ENCODE results near the gene FGB.

The FGB gene

GRCh38 chr4:154597798-154598774, 35.3 kb downstream of the FGB start:
- DNase-seq, result no peak

- DNase-seq, result no peak
Measured at GRCh38 chr4:154602404-154603020, 39.7 kb downstream of the FGB start.

GRCh38 chr4:154603033-154603943, 40.5 kb downstream of the FGB start:
- DNase-seq, result no peak

- no peak for DNase-seq
Measured at GRCh38 chr4:154604696-154605200, 41.9 kb downstream of the FGB start.

DNA sequence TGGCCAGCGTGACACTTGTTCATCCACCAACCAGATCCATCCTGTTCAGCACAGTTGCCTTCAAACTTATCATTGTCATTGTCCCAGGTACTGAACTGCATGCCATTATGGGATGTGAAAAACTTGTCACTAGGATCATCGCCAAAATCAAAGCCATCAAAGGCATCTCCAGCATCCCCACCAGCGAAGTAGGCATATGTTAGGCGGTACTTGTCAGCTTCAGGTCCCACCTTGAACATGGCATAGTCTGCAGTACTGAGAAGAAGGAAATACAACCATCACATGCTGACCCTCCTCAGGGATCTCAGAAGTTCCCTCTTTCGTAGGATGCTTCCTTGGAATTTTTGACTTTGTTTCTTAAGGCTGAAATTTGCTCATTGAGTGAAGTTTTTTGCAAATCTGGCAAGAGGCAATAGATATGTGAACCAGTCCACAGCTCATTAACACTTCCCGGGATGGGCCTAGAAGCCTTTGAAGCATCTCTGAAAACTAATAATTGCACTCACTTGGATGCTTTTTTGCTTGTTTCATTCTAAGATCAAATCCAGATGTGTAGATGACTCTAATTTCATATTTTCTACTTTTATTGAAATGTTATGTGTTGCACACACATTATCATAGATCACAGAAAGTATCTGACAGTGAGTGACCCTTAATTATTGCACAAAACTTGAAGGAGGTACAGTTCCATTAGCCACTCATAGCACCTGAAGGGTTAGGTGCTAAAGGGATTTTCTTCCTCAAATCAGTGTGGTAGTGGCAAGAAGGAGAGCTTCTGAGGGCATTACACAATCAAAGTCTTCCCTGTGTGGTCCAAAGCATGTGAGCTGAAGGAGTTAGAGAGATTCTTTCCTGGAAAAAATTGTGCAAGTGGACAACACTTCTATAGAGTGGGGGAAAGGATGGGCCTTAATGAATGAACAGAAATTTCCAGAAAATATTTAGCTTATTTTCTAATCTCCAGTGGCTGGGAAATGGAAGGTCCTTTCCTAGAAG, 44.2 kb downstream of the FGB start:
- DNase-seq, result no peak

DNA sequence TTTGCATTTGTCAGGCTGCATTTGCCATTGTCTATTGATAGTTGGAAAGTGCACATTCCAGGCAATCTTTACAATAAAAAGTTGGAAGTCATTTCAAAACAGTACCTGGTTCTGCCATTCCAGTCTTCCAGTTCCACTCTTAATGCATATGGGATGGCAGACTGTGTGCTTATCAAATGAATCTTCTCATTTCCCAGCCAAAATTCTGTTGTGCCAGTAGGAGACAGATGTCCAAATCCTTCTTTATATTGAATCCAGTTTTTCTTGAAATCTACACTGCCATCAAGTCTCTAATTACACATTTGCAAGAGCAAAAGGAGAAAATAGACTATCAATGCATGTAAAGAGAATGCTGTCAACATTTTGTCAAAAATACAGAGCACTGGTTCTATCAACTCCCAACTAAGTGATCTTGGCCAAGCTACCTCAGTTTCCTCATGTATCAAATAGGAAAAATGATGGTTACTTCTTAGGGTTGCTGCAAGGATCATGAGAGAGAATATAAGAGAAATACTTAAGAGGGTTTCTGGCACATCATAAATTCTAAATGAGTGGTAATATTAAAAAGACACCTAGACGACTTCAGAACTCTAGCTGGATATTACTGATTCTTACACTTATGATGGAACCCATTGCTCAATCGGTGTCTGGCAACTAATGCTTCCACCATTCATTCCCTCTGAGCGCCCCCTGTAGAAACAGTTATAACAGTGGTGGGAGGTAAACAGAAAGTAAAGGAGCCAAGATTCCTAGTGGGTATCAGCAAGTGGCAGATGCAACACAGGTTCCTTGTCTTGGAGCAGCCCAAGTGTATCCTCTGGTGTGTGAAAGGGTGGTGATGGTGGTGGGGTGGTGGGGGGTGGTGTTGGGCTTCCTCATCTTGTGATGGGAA, 45.8 kb downstream of the FGB start:
- DNase-seq, result no peak

DNA sequence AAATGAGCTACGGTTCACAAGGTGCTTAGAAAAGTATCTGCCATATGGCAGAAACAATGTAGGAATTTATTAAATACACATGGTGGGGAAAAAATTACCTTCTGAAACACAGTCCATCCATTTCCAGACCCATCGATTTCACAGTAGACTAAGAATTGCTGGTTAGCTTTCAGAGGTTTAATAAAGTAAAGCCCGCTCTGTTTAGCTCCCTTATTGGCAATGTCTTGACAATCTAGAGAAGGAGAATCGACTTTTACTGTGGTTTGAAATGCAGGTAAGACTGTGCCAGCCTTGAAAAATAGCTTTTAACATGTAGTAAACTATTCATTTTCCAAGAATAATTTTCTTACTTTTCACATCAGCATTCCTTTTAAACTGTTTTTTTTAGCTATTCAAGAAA, 46.7 kb downstream of the FGB start:
- DNase-seq, result no peak

- DNase-seq, result no peak
Measured at GRCh38 chr4:154610582-154610981, 47.8 kb downstream of the FGB start.

DNA sequence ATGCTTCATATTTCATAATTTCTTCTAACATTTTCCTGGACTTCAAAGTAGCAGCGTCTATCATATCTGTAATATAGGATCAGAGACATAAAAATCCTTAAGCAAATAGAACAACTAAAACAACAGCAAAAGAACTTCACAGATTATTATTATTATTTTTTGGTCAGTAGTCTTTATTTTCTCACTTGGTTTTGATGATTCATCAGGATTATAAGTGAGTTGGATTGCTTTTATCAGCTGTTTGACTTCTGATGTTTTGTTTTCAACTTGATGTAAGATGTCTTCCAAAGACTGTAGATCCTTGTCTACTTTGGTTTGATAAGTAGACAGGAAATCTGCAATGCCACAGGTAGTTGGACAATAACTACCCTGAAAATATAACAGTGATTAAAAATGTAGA, 49.0 kb downstream of the FGB start:
- no peak for DNase-seq

- DNase-seq, result no peak
Measured at GRCh38 chr4:154612472-154613414, 49.9 kb downstream of the FGB start, which contains the start of gene FGG. FGG (minus strand) TSS chr4:154612656; CDS start chr4:154612609, 47 bp downstream.

DNA sequence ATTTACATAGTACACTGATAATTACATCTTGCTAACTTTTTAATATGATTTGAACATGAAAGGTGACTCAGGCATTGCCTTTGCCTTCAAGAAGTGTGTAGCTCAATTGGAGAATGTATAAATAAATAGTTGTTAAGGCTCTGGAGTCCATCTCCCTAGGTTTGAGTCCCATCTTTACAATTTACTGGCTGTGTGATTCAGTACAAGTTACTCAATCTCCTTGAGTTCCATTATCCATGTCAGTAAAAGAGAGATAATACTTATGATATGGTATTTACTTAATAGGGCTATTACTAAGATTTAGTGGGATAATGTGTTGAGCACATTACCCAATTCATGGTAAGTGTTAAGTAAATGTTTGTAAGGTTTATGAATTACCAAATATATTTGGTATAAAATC, 51.5 kb downstream of the FGB start:
- no peak for DNase-seq

- no peak for DNase-seq
Measured at GRCh38 chr4:154615211-154615610, 52.4 kb downstream of the FGB start.

- no peak for DNase-seq
Measured at GRCh38 chr4:154616287-154616686, 53.5 kb downstream of the FGB start.

DNA sequence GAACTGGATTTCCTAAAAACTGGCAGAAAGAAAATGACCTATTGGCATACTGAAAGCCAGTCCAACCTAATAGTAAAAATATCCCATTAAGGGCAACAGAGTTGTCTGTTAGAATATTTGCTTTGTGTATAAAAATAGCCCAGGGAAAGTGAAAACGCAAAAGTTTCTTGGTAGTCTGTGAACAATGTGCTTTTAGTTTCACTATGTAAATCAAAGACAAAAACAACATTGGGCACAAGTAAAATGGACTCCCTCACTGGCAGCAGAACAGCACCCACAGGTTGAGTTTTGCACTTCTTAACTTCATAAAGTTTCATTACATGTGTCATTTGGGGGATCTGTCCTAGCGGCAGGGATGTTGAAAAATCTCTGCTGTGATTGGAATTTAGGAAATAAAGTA, 53.9 kb downstream of the FGB start:
- DNase-seq, result no peak

DNA sequence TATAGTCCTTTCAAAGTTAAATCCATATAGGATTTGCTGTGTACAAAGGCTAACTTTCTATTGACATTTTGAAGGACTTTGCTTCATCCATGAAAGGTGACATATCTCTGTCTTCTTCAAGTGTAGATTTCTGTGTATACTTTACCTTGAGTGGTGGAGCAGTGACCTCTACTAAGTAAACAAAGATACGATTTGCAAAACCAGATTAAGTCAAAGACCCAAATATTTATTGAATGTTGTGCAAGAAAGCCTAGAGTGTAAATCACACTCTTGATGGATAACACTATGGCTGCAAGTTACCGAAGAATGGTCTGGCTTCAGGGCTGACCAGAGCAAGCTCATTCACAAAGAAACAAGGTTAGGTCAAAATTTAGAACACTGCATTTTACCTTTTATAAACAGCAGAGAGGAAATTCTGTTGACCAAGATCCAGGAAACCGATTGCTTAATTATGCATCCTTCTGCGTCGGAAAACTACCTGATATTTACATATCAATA, 55.1 kb downstream of the FGB start:
- no peak for DNase-seq

DNA sequence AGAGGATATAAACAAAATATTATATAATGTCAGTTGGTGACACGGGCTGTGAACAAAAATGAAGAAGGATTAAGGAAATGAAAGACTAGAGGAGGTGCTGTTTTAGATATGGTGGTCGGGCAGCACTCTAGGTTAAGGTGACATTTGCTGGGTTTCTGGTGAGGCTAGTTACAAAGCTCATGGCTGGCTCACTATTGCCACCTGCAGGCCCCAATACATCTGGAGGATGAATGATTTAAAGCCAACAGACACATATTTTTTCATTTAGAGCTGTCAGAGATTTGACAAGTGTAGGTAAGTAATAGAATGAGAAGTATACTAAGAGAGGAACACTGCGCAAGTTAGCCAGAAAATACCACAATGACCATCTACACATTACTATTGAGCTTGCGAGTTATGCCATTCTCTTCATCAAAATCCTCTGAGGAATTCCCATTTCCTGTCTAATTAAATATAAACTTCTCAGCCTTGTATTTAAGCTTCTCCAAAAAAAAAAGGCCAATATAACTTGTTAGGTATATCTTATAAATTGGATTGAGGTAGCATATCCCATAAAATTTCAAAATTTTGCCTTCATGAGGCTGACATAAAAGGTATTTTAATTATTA, 56.0 kb downstream of the FGB start:
- DNase-seq, result no peak

- DNase-seq, result no peak
Measured at GRCh38 chr4:154620111-154620510, 57.3 kb downstream of the FGB start.

All from DMS153 (cell line).